Measurements from ENCODE around the gene PSMB3.

Gene PSMB3

DNA sequence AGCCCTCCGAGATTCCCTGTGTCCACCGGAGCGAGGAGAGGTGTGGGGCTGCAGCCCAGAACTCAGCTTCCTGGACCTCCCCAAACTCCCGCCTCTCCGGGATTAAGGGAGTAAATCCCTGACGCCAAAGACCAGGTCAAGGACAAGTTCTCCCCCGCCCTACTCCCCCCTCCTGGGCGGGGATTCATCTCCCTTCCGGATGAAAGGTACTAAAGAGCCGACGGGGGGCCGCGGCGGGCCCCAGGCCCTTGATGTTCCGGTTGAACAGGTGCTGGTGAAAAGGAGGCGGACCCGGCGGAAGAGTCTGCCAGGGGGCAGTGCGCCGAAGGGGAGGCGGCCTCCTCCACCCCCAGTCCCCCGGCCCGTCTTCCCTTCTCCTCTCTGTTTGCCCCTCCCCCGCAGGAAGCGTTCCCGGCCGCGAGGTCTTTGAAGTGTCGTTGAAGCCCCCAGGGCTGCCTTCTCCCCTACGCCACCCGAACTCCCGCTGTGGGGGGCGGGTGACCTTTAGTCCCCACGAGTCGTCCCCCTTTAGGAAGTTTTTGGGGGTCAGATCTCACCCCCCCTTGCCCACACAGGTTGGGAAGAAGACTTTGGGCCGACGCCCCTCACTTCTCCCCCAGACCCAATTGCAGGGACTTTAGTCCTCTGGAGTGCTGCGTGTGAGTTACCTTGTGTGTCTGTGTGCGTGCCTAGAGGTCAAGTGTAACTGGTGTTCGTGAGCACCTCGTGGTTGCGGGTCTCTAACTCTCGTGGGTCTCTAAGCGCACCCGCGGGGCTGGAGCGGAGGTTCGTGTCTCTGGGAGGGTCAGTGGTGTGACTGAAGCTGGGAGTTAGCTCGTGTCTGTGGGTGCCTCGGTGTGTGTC lies 48.6 kb upstream of the PSMB3 start (continued):
- TF ChIP-seq ZNF544 (tag by site-specific recombination; IDR thresholded peaks at IDR 0.05) (no peak), ZNF23 (tag by site-specific recombination; IDR thresholded peaks at IDR 0.05; ENCODE audit: borderline replicate concordance) (no peak), ZNF768 (tag by site-specific recombination; IDR thresholded peaks at IDR 0.05) (no peak), FEZF1 (tag by site-specific recombination; IDR thresholded peaks at IDR 0.05) (peak; percentile 16; the same call in 1 of the 2 replicates), ZNF585B (tag by site-specific recombination; IDR thresholded peaks at IDR 0.05) (peak; percentile 31), ZNF132 (tag by site-specific recombination; IDR thresholded peaks at IDR 0.05; ENCODE audit: borderline replicate concordance) (no peak), ZNF529 (tag by site-specific recombination; IDR thresholded peaks at IDR 0.05; ENCODE audit: insufficient replicate concordance) (no peak), SALL2 (tag by site-specific recombination; IDR thresholded peaks at IDR 0.05; ENCODE audit: borderline replicate concordance) (no peak), ZNF157 (tag by site-specific recombination; IDR thresholded peaks at IDR 0.05) (no peak), ZNF223 (tag by site-specific recombination; IDR thresholded peaks at IDR 0.05) (no peak; the same call in 1 of the 2 replicates), ZFP41 (tag by site-specific recombination; IDR thresholded peaks at IDR 0.05; ENCODE audit: borderline replicate concordance) (no peak), ZNF624 (tag by site-specific recombination; IDR thresholded peaks at IDR 0.05) (no peak), ZNF19 (tag by site-specific recombination; IDR thresholded peaks at IDR 0.05; ENCODE audit: low read depth) (no peak), ZNF830 (tag by site-specific recombination; IDR thresholded peaks at IDR 0.05; ENCODE audit: low read depth) (no peak), ZFHX2 (tag by site-specific recombination; conservative IDR thresholded peaks at IDR 0.05) (peak; percentile 90), KLF8 (tag by site-specific recombination; IDR thresholded peaks at IDR 0.05) (peak; percentile 87; the same call in 1 of the 2 replicates), ZBTB21 (tag by site-specific recombination; IDR thresholded peaks at IDR 0.05) (0 out of 2 replicates have a peak, but pooled peaks have one; percentile 17), ZNF174 (tag by site-specific recombination; IDR thresholded peaks at IDR 0.05) (no peak), ZFP37 (tag by site-specific recombination; IDR thresholded peaks at IDR 0.05) (no peak), ZNF76 (tag by site-specific recombination; IDR thresholded peaks at IDR 0.05; ENCODE audit: borderline replicate concordance, low read depth) (peak; percentile 61; the same call in 1 of the 2 replicates), TCF7L2 (IDR thresholded peaks at IDR 0.05; ENCODE audit: borderline replicate concordance, low read depth, low read length) (peak; percentile 98)
- TF ChIP-seq, protein P1, sequence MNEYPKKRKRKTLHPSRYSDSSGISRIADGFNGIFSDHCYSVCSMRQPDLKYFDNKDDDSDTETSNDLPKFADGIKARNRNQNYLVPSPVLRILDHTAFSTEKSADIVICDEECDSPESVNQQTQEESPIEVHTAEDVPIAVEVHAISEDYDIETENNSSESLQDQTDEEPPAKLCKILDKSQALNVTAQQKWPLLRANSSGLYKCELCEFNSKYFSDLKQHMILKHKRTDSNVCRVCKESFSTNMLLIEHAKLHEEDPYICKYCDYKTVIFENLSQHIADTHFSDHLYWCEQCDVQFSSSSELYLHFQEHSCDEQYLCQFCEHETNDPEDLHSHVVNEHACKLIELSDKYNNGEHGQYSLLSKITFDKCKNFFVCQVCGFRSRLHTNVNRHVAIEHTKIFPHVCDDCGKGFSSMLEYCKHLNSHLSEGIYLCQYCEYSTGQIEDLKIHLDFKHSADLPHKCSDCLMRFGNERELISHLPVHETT (tag by site-specific recombination; IDR thresholded peaks at IDR 0.05), result peak; percentile 26; the same call in 1 of the 2 replicates
- TF ChIP-seq, protein P2, sequence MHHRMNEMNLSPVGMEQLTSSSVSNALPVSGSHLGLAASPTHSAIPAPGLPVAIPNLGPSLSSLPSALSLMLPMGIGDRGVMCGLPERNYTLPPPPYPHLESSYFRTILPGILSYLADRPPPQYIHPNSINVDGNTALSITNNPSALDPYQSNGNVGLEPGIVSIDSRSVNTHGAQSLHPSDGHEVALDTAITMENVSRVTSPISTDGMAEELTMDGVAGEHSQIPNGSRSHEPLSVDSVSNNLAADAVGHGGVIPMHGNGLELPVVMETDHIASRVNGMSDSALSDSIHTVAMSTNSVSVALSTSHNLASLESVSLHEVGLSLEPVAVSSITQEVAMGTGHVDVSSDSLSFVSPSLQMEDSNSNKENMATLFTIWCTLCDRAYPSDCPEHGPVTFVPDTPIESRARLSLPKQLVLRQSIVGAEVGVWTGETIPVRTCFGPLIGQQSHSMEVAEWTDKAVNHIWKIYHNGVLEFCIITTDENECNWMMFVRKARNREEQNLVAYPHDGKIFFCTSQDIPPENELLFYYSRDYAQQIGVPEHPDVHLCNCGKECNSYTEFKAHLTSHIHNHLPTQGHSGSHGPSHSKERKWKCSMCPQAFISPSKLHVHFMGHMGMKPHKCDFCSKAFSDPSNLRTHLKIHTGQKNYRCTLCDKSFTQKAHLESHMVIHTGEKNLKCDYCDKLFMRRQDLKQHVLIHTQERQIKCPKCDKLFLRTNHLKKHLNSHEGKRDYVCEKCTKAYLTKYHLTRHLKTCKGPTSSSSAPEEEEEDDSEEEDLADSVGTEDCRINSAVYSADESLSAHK (tag by site-specific recombination; IDR thresholded peaks at IDR 0.05), result 0 out of 2 replicates have a peak, but pooled peaks have one; percentile 42
- TF ChIP-seq, protein P3, sequence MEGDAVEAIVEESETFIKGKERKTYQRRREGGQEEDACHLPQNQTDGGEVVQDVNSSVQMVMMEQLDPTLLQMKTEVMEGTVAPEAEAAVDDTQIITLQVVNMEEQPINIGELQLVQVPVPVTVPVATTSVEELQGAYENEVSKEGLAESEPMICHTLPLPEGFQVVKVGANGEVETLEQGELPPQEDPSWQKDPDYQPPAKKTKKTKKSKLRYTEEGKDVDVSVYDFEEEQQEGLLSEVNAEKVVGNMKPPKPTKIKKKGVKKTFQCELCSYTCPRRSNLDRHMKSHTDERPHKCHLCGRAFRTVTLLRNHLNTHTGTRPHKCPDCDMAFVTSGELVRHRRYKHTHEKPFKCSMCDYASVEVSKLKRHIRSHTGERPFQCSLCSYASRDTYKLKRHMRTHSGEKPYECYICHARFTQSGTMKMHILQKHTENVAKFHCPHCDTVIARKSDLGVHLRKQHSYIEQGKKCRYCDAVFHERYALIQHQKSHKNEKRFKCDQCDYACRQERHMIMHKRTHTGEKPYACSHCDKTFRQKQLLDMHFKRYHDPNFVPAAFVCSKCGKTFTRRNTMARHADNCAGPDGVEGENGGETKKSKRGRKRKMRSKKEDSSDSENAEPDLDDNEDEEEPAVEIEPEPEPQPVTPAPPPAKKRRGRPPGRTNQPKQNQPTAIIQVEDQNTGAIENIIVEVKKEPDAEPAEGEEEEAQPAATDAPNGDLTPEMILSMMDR (tag by site-specific recombination; IDR thresholded peaks at IDR 0.05), result peak; percentile 21; the same call in 1 of the 2 replicates
- TF ChIP-seq, protein P4, sequence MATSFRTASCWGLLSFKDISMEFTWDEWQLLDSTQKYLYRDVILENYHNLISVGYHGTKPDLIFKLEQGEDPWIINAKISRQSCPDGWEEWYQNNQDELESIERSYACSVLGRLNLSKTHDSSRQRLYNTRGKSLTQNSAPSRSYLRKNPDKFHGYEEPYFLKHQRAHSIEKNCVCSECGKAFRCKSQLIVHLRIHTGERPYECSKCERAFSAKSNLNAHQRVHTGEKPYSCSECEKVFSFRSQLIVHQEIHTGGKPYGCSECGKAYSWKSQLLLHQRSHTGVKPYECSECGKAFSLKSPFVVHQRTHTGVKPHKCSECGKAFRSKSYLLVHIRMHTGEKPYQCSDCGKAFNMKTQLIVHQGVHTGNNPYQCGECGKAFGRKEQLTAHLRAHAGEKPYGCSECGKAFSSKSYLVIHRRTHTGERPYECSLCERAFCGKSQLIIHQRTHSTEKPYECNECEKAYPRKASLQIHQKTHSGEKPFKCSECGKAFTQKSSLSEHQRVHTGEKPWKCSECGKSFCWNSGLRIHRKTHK (tag by site-specific recombination; IDR thresholded peaks at IDR 0.05), result no peak
- TF ChIP-seq, protein P5, sequence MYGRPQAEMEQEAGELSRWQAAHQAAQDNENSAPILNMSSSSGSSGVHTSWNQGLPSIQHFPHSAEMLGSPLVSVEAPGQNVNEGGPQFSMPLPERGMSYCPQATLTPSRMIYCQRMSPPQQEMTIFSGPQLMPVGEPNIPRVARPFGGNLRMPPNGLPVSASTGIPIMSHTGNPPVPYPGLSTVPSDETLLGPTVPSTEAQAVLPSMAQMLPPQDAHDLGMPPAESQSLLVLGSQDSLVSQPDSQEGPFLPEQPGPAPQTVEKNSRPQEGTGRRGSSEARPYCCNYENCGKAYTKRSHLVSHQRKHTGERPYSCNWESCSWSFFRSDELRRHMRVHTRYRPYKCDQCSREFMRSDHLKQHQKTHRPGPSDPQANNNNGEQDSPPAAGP (tag by site-specific recombination; IDR thresholded peaks at IDR 0.05), result peak; percentile 81
- TF ChIP-seq, protein P6, sequence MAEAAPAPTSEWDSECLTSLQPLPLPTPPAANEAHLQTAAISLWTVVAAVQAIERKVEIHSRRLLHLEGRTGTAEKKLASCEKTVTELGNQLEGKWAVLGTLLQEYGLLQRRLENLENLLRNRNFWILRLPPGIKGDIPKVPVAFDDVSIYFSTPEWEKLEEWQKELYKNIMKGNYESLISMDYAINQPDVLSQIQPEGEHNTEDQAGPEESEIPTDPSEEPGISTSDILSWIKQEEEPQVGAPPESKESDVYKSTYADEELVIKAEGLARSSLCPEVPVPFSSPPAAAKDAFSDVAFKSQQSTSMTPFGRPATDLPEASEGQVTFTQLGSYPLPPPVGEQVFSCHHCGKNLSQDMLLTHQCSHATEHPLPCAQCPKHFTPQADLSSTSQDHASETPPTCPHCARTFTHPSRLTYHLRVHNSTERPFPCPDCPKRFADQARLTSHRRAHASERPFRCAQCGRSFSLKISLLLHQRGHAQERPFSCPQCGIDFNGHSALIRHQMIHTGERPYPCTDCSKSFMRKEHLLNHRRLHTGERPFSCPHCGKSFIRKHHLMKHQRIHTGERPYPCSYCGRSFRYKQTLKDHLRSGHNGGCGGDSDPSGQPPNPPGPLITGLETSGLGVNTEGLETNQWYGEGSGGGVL (tag by site-specific recombination; IDR thresholded peaks at IDR 0.05), result peak; percentile 91

Measured in HEK293 (cell line).